Measurements from ENCODE around the gene TBC1D12.

DNA sequence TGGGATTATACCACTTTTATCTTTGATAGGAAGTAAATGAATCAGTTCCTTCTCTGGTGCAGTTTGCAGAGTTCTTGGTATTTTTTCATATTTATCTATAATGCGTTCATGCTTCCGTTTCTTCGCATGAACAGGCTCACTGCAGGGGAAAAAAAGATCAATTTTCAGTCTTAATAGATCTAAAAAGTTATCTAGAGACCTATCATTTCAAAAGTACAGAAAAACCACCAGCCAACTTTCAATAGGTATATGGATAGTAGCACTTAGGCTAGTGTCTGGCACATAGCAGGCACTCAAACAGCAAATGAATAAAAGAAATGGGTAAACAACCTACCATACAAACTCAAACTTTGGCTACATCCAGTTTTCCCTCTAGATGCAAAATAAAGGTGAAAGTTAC is 45.1 kb upstream of the TBC1D12 start:
- TF ChIP-seq, protein P1, sequence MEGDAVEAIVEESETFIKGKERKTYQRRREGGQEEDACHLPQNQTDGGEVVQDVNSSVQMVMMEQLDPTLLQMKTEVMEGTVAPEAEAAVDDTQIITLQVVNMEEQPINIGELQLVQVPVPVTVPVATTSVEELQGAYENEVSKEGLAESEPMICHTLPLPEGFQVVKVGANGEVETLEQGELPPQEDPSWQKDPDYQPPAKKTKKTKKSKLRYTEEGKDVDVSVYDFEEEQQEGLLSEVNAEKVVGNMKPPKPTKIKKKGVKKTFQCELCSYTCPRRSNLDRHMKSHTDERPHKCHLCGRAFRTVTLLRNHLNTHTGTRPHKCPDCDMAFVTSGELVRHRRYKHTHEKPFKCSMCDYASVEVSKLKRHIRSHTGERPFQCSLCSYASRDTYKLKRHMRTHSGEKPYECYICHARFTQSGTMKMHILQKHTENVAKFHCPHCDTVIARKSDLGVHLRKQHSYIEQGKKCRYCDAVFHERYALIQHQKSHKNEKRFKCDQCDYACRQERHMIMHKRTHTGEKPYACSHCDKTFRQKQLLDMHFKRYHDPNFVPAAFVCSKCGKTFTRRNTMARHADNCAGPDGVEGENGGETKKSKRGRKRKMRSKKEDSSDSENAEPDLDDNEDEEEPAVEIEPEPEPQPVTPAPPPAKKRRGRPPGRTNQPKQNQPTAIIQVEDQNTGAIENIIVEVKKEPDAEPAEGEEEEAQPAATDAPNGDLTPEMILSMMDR (IDR thresholded peaks at IDR 0.05), result no peak
- TF ChIP-seq POLR2A (IDR thresholded peaks at IDR 0.05) (no peak), EP300 (IDR thresholded peaks at IDR 0.05) (no peak)
